Neuronal stem cell (in vitro differentiated cells): ENCODE results near the gene ZDHHC7.

Experiments
- DNase-seq: peaks from one replicate; pipeline ENCODE4 v3.0.0-alpha.2; 2013; ENCODE audit warnings: low spot score
- H2AFZ ChIP-seq: one replicate; pipeline ENCODE4 v1.6.1; 2013; ENCODE audit warnings: mild to moderate bottlenecking, low read length, inconsistent platforms
- H2AK5ac ChIP-seq: 2 replicates; pipeline ENCODE4 v1.6.1; 2013; ENCODE audit warnings: low read depth, mild to moderate bottlenecking, inconsistent platforms, low read length, moderate library complexity, mixed read lengths
- H2BK120ac ChIP-seq: 2 replicates; pipeline ENCODE4 v1.6.1; 2013; ENCODE audit warnings: low read depth, mild to moderate bottlenecking, inconsistent platforms, low read length, moderate library complexity, mixed read lengths
- H2BK12ac ChIP-seq: one replicate; pipeline ENCODE4 v1.6.1; 2013; ENCODE audit warnings: low read length, inconsistent platforms
- H2BK15ac ChIP-seq: 2 replicates; pipeline ENCODE4 v1.6.1; 2013; ENCODE audit warnings: mild to moderate bottlenecking, low read length, inconsistent platforms, mixed read lengths
- H2BK5ac ChIP-seq: one replicate; pipeline ENCODE4 v1.6.1; 2013; ENCODE audit warnings: inconsistent platforms, mild to moderate bottlenecking, low read length, moderate library complexity
- H3K14ac ChIP-seq: one replicate; pipeline ENCODE4 v1.6.1; 2013; ENCODE audit warnings: low read length, inconsistent platforms
- H3K18ac ChIP-seq: 2 replicates; pipeline ENCODE4 v1.6.1; 2013; ENCODE audit warnings: low read length, inconsistent platforms
- H3K23ac ChIP-seq: 2 replicates; pipeline ENCODE4 v1.6.1; 2013; ENCODE audit warnings: low read depth, mild to moderate bottlenecking, mixed read lengths, low read length, inconsistent platforms; ENCODE audit not compliant: poor library complexity
- H3K27ac ChIP-seq: replicated peaks from 3 replicates; pipeline ENCODE4 v1.5.1; 2013; ENCODE audit warnings: low read length, inconsistent platforms
- H3K27me3 ChIP-seq, 3 experiments: 2 replicates each; pipeline ENCODE4 v1.6.1; 2013; ENCODE audit warnings: low read length in 3 of 3, mild to moderate bottlenecking in 2 of 3, inconsistent platforms in 1 of 3, low read depth in 1 of 3, mixed read lengths in 1 of 3, moderate library complexity in 1 of 3; ENCODE audit not compliant: control insufficient read depth in 3 of 3, insufficient read depth in 3 of 3
- H3K36me3 ChIP-seq, 2 donors: replicated peaks in 1 of 2; 2 replicates each; pipeline ENCODE4 v1.6.1; 2013; ENCODE audit warnings: low read length in 2 of 2; ENCODE audit not compliant: control insufficient read depth in 2 of 2, insufficient read depth in 2 of 2
- H3K4ac ChIP-seq: 2 replicates; pipeline ENCODE4 v1.6.1; 2013; ENCODE audit warnings: inconsistent platforms, mild to moderate bottlenecking, low read length, moderate library complexity
- H3K4me1 ChIP-seq, 2 donors: 1 replicate in 1 of 2; 2 replicates in 1 of 2; pipeline ENCODE4 v1.6.1; 2013; ENCODE audit warnings: low read length in 2 of 2, low read depth in 1 of 2; ENCODE audit not compliant: control insufficient read depth in 2 of 2, insufficient read depth in 1 of 2
- H3K4me2 ChIP-seq: one replicate; pipeline ENCODE4 v1.6.1; 2013; ENCODE audit warnings: mild to moderate bottlenecking, low read length, inconsistent platforms; ENCODE audit not compliant: insufficient read depth, poor library complexity, severe bottlenecking
- H3K4me3 ChIP-seq, 2 donors: 2 replicates each; pipeline ENCODE4 v1.5.1; 2013; ENCODE audit warnings: low read length in 2 of 2, mild to moderate bottlenecking in 2 of 2, inconsistent platforms in 1 of 2, moderate library complexity in 1 of 2
- H3K79me1 ChIP-seq: one replicate; pipeline ENCODE4 v1.6.1; 2013; ENCODE audit warnings: low read depth, mild to moderate bottlenecking, inconsistent platforms, low read length, moderate library complexity
- H3K9ac ChIP-seq: one replicate; pipeline ENCODE4 v1.6.1; 2013; ENCODE audit warnings: mild to moderate bottlenecking, low read depth, low read length, inconsistent platforms; ENCODE audit not compliant: poor library complexity
- H3K9me3 ChIP-seq, 2 donors: replicated peaks in 1 of 2; 2 replicates each; pipeline versions ENCODE3 to v1.6.1; 2013; ENCODE audit warnings: low read length in 2 of 2, mild to moderate bottlenecking in 2 of 2, inconsistent platforms in 1 of 2, low read depth in 1 of 2, mixed read lengths in 1 of 2, moderate library complexity in 1 of 2; ENCODE audit not compliant: control insufficient read depth in 2 of 2, insufficient read depth in 1 of 2
- H4K8ac ChIP-seq: one replicate; pipeline ENCODE4 v1.6.1; 2013; ENCODE audit warnings: low read depth, mild to moderate bottlenecking, inconsistent platforms, low read length, moderate library complexity
- H4K91ac ChIP-seq: one replicate; pipeline ENCODE4 v1.6.1; 2013; ENCODE audit warnings: low read length, low read depth, mild to moderate bottlenecking, inconsistent platforms; ENCODE audit not compliant: poor library complexity
- WGBS, 2 donors: extraction: QIAGEN DNeasy Blood & Tissue Kit; methylation state at CpG; one replicate each; pipeline ENCODE4 v1.1.7; 2013; ENCODE audit warnings: missing lambda C conversion rate in 2 of 2, mixed read lengths in 1 of 2; ENCODE audit not compliant: insufficient read length in 2 of 2, insufficient replicate concordance in 1 of 2; ENCODE audit errors: extremely low coverage in 2 of 2; 5-methylcytosine and 5-hydroxymethylcytosine counted together

Gene ZDHHC7

DNA sequence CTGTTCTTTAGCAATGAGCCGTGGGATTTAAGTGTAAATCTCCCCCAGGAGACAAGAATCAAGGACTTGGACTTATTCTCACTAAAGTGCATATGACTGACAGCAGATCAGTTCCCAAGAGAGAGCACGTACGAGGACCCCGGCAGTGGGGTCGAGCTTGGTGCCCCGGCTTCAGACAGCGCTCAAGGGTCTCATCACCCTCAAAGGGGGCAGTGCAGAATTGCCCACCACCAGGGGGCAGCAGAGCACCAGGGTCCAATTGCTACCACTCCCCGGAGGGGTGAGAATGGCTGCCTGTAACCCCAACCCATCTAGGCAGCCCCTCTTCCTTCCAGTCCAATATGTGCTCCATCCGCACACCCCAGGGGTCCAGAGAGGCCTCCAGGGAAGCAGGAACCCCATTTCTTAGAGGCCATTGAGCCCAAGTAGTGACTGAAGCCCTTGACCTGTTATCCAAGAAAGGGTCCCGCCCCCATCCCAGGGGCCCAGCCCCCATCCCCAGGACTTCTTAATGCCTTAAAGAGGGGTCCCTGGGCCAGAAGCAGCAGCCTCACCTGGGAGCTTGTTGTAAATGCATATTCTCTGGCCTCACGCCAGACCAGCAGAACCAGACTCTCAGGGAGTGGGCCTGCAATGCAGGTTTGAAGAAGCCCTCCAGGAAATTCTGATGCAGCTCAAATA lies 86.1 kb downstream of the ZDHHC7 start:
- no peaks in the 10 kb centered on the region for H3K36me3 ChIP-seq
- H3K9me3 ChIP-seq = no peaks in the 10 kb centered on the region
- H2AFZ ChIP-seq = no peak overlapping the region
- no peaks in the 10 kb centered on the region for H3K27me3 ChIP-seq
- H3K9ac ChIP-seq = no peak overlapping the region
- no peak overlapping the region for H3K4ac ChIP-seq
- peak overlapping the region; percentile 66 for H2AK5ac ChIP-seq
- H3K4me1 ChIP-seq = peaks cover 4 to 12% of the 10 kb centered on the region in 2 donors
- H2BK5ac ChIP-seq = peak overlapping the region; percentile 72
- no CpG with 5 or more reads among the region's 11 CpGs for WGBS, 2 donors
- H4K8ac ChIP-seq = no peak overlapping the region
- DNase-seq = no peak
- peak overlapping the region; percentile 88 for H2BK15ac ChIP-seq
- H3K18ac ChIP-seq = peak overlapping the region; percentile 13
- H2BK120ac ChIP-seq = no peak overlapping the region
- no peak overlapping the region for H3K4me3 ChIP-seq
- H3K79me1 ChIP-seq = no peaks in the 10 kb centered on the region
- H2BK12ac ChIP-seq = no peak overlapping the region
- H3K27ac ChIP-seq = no peak overlapping the region
- H4K91ac ChIP-seq = peak overlapping the region; percentile 22
- H3K14ac ChIP-seq = no peak overlapping the region
- H3K23ac ChIP-seq = no peak overlapping the region
- H3K4me2 ChIP-seq = no peak overlapping the region

DNA sequence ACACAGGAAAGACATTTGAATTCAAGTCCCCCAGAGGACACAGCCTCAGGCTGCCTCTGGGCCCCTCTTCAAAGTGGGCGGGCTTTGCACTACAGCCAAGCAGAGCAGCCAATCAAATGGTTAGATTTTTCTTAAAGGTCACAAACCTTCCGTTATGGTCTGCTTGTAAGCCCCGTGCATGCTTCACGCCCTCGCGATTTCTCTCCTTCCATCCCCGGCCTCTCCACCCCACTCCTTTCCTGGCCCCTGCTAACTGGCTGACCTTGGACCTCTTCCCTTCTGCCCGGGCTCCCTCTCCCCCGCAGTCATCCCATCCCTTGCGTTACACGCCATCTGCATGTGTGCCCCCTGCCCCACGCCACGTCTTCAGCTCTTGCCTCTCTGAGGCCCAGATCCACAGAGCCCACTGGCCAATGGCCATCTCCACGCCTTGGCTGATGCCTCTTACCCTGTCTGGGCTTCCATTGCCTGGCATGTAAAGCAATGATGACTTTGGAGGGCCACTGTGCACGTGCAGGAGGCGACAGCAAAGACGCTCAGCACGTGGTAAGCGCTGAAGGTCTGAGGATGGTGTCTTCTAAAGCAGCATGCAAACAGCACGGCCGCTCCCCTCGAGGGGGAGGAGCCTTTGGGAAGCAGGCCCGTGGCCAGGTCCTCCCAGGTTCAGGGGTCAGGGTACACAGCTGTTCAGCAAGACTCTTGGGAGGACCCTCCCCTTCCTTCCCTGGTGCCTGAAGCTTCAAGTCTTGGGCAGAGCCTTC lies 86.8 kb downstream of the ZDHHC7 start:
- Histone ChIP-seq H3K4me1 (peaks cover 4 to 12% of the 10 kb centered on the region in 2 donors), H3K4ac (peak overlapping the region; percentile 18), H2BK15ac (peak overlapping the region; percentile 88), H2BK5ac (peak overlapping the region; percentile 72), H3K9ac (peak overlapping the region; percentile 15), H3K23ac (peak overlapping the region; percentile 52), H2AK5ac (peak overlapping the region; percentile 66), H3K18ac (peak overlapping the region; percentile 91), H2BK120ac (no peak overlapping the region), H2AFZ (peak overlapping the region; percentile 20), H3K36me3 (no peaks in the 10 kb centered on the region), H4K8ac (peak overlapping the region; percentile 23), H3K4me3 (no peak overlapping the region), H3K27me3 (no peaks in the 10 kb centered on the region), H4K91ac (peak overlapping the region; percentile 60), H3K14ac (peak overlapping the region; percentile 43), H3K4me2 (no peak overlapping the region), H3K9me3 (no peaks in the 10 kb centered on the region), H3K79me1 (no peaks in the 10 kb centered on the region), H3K27ac (no peak overlapping the region), H2BK12ac (peak overlapping the region; percentile 93)
- DNase-seq = no peak
- no CpG with 5 or more reads among the region's 23 CpGs for WGBS, 2 donors
